ENCODE results near the gene PRSS36.

GRCh38 chr16:31092330-31092729, 57.5 kb downstream of the PRSS36 start:
- TF ChIP-seq POLR2A (IDR thresholded peaks at IDR 0.05) (no peak), CTCF (IDR thresholded peaks at IDR 0.05) (no peak), EP300 (IDR thresholded peaks at IDR 0.05) (no peak)
